Activated gamma-delta T cell treated with Interleukin-2 at 50 U/mL for 16 hours (primary cell): ENCODE measurements around the gene TBCCD1.
A peak's percentile ranks its signal among the peaks of the same experiment; 100 is the strongest.
"Not testable (repeated sequence)": the region's sequence is repeated elsewhere in the genome, so short reads cannot be mapped to it uniquely, and the experiment has no call there.

Experiments
- DNase-seq: peaks from one replicate; pipeline ENCODE4 v3.0.0-alpha.2; 2020

The TBCCD1 gene

DNA sequence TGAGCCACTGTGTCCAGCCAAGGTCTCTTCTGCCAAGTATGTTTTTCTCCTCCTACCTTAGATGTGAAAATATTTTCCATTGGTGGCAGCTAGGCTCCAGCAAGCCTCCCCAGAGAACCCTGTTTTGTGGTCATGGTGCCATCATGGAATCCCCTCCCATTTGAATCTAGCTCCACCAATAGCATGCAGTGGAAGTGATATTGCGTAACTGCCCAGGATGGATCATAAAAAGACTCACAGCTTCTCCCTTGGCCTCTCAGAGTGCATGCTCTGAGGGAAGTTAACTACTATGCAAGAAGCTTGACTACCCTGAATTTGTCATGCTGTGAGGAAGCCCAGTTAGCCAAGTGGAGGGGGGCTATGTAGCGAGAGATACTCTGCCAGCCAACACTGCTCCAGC is 50.5 kb downstream of the TBCCD1 start:
- DNase-seq = no peak

- peak; percentile 32 for DNase-seq
Measured at GRCh38 chr3:186515125-186515524, 52.0 kb downstream of the TBCCD1 start.

DNA sequence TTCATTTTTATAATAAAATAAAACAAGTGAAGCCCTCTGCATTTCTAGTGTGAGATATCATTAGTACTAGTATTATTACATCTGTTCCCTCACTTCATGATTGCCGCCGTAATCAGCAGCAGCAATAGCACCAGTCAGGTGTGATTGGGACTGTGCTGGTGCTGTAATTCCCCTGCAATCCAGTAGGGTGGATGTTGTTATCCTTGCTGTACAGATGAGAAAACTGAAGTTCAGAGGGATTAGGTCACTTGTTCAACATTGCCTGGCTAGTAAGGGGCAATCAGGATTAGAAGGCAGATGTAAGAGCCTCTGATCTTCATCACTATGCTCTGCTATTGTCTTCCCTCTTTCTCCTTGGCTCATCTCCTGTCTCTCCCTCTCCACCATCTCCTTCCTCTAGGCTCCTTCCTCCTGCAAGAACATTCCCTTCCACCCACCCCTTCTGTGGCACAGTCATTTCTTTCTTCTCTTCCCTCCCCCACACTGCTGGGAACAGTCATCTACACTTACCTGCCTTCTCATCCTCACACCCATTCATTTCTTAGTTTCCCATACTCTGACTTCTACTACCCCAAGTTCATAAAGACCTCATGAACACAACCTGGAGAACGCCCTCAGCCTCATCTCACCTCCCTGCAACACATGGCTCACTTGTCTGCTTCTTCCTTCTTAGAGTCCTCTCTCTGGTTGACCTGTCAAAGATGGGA is 52.7 kb downstream of the TBCCD1 start:
- DNase-seq = no peak

- no peak for DNase-seq
Measured at GRCh38 chr3:186513386-186513785, 53.8 kb downstream of the TBCCD1 start.

GRCh38 chr3:186512570-186513302 is 54.4 kb downstream of the TBCCD1 start:
- no peak for DNase-seq

DNA sequence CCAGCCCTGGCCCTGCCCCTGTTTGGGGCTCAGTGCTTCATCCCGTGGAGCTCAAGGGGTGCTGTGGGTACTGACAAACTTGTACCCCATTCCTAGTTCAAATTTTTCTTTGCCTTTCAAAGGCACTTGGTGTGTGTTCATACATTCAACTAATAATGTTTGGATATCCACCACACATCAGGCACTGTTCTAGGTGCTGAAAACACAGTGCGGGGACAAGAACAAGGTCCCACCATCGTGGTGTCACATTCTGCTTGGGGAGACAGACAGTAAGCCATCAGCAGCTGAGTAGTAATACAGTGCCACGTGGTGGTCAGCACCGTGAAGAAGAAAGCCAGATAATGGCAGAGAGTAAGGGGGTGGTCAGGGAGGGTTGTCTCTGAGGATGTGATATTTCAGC is 55.4 kb downstream of the TBCCD1 start:
- DNase-seq = no peak

DNA sequence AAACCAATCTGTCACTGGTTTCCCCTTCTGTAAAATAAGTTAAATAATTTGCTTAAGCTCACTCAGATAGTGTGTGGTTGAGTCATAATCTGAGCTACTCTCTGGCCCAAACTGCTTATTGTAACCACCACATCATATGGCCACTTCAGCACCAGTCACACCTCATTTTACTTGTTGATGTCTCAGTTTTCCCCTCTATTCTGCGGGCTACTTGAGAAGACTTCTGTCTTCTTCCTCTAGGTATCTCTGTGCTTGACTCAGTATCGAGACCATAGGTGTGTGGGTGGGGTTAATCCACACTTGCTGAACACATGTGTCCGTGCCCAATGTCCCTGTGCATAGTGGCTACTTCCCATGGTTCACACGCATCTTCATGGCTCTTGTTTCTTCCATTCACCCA is 55.9 kb downstream of the TBCCD1 start:
- DNase-seq = no peak

GRCh38 chr3:186510374-186511079 is 56.6 kb downstream of the TBCCD1 start:
- no peak for DNase-seq

DNA sequence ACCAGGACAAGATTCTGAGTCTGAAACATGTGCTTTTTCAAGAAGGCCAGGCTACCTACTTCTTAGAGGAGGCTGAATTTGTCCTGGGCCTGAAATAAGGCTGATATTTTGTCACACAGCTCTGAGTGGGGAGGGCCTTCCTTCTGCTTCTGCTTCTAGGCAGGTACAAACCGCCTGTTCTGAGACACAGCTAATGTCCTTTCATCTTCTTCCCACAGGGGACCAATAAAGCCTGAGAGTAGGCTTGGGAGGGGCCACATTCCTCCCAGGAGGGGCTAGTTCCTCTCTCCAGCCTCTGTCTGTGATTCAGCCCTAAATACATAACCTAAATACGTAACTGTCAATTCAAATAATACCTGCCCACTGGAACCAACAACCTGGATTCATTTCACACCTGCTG is 57.7 kb downstream of the TBCCD1 start:
- no peak for DNase-seq

DNA sequence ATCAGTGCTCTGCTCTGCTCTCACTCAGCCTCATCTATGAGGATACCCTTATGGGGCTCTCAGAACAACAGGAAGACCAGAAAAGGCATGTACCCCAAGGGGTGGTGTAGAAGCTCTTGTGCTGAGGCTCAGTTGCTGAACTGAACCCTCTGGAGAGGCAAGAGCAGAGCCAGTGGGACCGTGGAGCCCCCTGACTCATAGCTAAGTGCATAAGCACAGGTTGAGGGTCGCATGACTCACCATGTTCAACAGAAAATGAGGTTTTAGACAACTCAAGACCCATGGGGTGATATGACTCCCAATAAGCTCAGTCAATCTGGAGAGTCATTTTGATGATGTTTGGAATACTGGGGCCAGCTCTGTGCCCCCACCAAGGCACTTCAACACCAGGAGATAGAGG is 60.3 kb downstream of the TBCCD1 start:
- DNase-seq = no peak

DNA sequence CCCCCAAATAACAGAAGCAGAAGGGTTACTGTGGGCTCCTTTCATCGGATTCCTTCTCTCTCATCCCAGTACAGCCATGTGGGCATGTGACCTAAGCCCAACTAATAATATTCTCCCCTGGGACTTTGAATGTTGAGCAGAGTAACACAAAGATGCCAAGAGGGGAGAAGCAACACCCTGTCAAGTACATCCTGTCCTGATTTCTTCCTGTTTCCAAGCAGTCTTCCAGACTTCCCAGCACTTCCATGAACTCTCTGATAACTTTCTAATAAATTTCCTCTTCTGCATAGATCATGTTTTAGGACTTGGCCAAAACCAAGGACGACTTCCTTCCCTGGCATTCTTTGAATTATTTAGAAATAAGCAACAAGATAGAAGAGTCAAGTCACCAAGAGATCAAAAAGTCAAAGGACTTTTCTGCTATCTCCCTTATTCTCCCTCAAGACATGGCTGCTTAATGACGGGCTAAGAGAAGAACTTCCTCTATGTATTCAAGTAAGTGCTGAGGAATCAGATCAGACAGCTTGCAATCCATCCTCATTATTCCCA is 60.9 kb downstream of the TBCCD1 start:
- no peak for DNase-seq

DNA sequence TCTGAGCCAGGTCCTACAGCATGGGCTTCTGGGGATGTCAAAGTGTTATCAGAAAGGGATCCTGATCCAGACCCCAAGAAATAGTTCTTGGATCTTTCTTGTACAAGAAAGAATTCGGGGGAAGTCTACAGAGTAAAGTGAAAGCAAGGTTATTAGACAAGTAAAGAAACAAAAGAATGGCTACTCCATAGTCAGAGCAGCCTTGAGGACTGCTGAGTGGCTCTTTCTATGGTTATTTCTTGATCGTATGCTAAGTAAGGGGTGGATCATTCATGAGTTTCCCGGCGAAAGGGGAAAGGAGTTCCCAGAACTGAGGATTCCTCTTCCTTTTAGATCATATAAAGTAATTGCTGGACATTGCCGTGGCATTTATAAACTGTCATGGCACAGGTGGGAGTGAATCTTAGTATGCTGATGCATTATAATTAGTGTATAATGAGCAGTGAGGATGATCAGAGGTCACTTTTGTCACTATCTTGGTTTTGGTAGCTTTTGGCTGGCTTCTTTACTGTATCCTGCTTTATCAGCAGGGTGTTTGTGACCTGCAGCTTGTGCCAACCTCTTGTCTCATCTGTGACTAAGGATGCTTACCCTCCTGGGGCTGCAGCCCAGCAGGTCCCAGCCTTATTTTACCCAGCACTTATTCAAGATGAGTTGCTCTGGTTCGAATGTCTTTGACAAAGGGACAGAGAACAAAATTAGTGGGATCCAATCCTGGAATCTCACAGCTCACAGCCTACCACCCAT is 64.0 kb downstream of the TBCCD1 start:
- no peak for DNase-seq

GRCh38 chr3:186502138-186502948 is 64.8 kb downstream of the TBCCD1 start:
- DNase-seq = no peak

GRCh38 chr3:186499949-186500348 is 67.2 kb downstream of the TBCCD1 start:
- DNase-seq = not testable (repeated sequence)

DNA sequence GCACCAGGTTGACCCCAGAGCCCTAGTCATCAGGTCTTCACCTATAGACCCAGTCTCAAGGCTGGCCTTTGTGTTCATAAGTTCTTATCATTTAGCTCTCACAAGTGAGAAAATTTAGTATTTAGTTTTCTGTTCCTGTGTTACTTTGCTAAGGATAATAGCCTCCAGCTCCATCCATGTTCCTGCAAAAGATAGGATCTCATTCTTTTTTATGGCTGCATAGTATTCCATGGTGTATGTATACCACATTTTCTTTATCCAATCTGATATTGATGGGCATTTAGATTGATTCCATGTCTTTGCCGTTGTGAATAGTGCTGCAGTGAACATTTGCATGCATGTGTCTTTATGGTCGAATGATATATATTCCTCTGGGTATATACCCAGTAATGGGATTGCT is 69.1 kb downstream of the TBCCD1 start:
- DNase-seq = not testable (repeated sequence)

- DNase-seq = no peak
Measured at GRCh38 chr3:186497608-186498007, 69.5 kb downstream of the TBCCD1 start.

DNA sequence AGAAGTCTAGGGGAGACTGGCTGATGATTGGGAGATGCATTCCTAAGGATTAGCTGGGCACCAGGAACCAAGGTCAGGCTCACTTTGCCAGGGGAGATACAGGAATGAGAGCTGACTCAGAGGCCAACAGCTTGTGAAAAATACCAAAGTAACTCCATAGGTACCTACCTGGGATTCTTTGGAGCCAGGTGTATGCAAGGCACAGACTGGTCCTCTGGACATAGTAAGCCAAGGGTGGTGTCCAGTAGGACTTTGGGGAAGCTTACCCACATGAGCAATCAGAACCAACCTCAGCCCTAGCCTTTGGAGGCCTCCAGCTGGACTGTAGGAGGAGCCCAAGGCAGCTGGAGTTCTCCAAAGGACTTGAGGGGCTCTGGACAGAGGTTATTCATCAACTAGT is 70.5 kb downstream of the TBCCD1 start:
- no peak for DNase-seq
